HepG2 (cell line): ENCODE measurements around the gene OR2W1. TPM values are rescaled to one million over a fixed set of nuclear protein-coding genes. Genes with fewer than 3 reads are reported as not detected.

Experiments
- ATAC-seq: fragments of 200-7000 bp; cut with Tn5 transposase; 3 replicates; pipeline ENCODE4 v1.9.1; 2020; ENCODE audit warnings: mild to moderate bottlenecking, moderate library complexity
- BruUV-seq: library from RNA; stranded (reverse); fragments of 400-500 nt; replicated peaks from 2 replicates; lab custom pipeline; 2021; lab: Mats Ljungman, UMichigan
- CTCF ChIA-PET: fragments of 300-600 bp; formaldehyde crosslinking; extraction: SDS; loops from one replicate; lab custom pipeline; 2021; ENCODE audit warnings: low total read pairs, inconsistent platforms, low intra/inter-chr PET ratio; lab: Yijun Ruan, JAX
- POLR2A ChIA-PET: fragments of 350-600 bp; sonication (Branson Sonifier 250); formaldehyde crosslinking; loops from one replicate; lab custom pipeline; 2020; ENCODE audit warnings: antibody characterized with exemption, inconsistent platforms; lab: Yijun Ruan, JAX
- DNase-seq: peaks from one replicate; pipeline ENCODE4 v3.0.0-alpha.2; 2015; ENCODE audit warnings: low spot score
- FAIRE-seq: peaks from 3 replicates; lab custom pipeline; 2011; peaks lifted over from hg19 to GRCh38; lab: Jason Lieb, UNC
- H2AFZ ChIP-seq: one replicate; pipeline ENCODE4 v1.6.1; 2011; ENCODE audit warnings: low read length, inconsistent platforms
- H3K27ac ChIP-seq: fragments of 300-600 bp; 3 replicates; pipeline ENCODE4 v1.8.0; 2011; ENCODE audit warnings: mixed run types, mild to moderate bottlenecking, mixed read lengths, low read length, inconsistent platforms; ENCODE audit not compliant: insufficient read depth; ENCODE audit errors: extremely low read length
- H3K27me3 ChIP-seq, 2 experiments: fragments of 200-600 bp in 1 of 2; 2 replicates in 1 of 2; 3 replicates in 1 of 2; pipeline versions ENCODE4 v1.6.0 to v1.8.0; 2011; ENCODE audit warnings: low read length in 2 of 2, mild to moderate bottlenecking in 2 of 2, moderate library complexity in 2 of 2, inconsistent platforms in 1 of 2; ENCODE audit not compliant: insufficient read depth in 2 of 2, control insufficient read depth in 1 of 2
- H3K36me3 ChIP-seq, 2 experiments: fragments of 200-600 bp in 1 of 2; replicated peaks in 1 of 2; 2 replicates in 1 of 2; 3 replicates in 1 of 2; pipeline versions ENCODE4 v1.5.1 to v1.8.0; 2011; ENCODE audit warnings: low read length in 2 of 2, inconsistent platforms in 1 of 2; ENCODE audit not compliant: insufficient read depth in 2 of 2, control insufficient read depth in 1 of 2
- H3K4me1 ChIP-seq: 2 replicates; pipeline ENCODE4 v1.5.1; 2012; ENCODE audit warnings: low read length, inconsistent platforms; ENCODE audit not compliant: insufficient read depth
- H3K4me2 ChIP-seq: 2 replicates; pipeline ENCODE4 v1.6.0; 2011; ENCODE audit warnings: low read depth, low read length, inconsistent platforms
- H3K4me3 ChIP-seq, 3 experiments: fragments of 200-600 bp in 1 of 3; sonication (generic), shearing (Covaris generic) in 1 of 3; replicated peaks in 1 of 3; 2 replicates each; pipeline ENCODE4 v1.5.1; 2011 to 2016; ENCODE audit warnings: low read length in 3 of 3, inconsistent platforms in 2 of 3, low read depth in 2 of 3, mild to moderate bottlenecking in 2 of 3, control low read depth in 1 of 3, mixed read lengths in 1 of 3; ENCODE audit not compliant: insufficient read depth in 1 of 3
- H3K79me2 ChIP-seq: one replicate; pipeline ENCODE4 v1.6.1; 2011; ENCODE audit warnings: low read length, inconsistent platforms; ENCODE audit not compliant: insufficient read depth
- H3K9ac ChIP-seq: 2 replicates; pipeline ENCODE4 v1.6.0; 2011; ENCODE audit warnings: mild to moderate bottlenecking, low read depth, low read length, inconsistent platforms; ENCODE audit not compliant: insufficient read depth
- H3K9me3 ChIP-seq: 2 replicates; pipeline ENCODE4 v1.5.1; 2012; ENCODE audit warnings: mild to moderate bottlenecking, low read length
- H4K20me1 ChIP-seq: 2 replicates; pipeline ENCODE4 v1.6.0; 2011; ENCODE audit warnings: inconsistent platforms, mild to moderate bottlenecking, low read length, moderate library complexity; ENCODE audit not compliant: insufficient read depth
- HMGA1 ChIP-seq: sonication (generic); formaldehyde crosslinking; conservative IDR thresholded peaks from 2 replicates; pipeline ENCODE4 v1.4.0; 2020; ENCODE audit warnings: missing genetic modification reagents
- HNRNPUL1 ChIP-seq: fragments of 200-400 bp; formaldehyde crosslinking; IDR thresholded peaks from 2 replicates; pipeline ENCODE4 v1.6.1; 2017; ENCODE audit warnings: low read depth, mild to moderate bottlenecking, low read length, moderate library complexity
- KAT7 ChIP-seq: IDR thresholded peaks from 2 replicates; pipeline ENCODE4 v1.6.1; 2018; ENCODE audit warnings: borderline replicate concordance, missing compliant biosample characterization
- MEIS2 ChIP-seq: sonication (generic); formaldehyde crosslinking; IDR thresholded peaks from 2 replicates; pipeline ENCODE4 v1.9.0; 2021; ENCODE audit warnings: mild to moderate bottlenecking, missing genetic modification reagents
- NR2F2 ChIP-seq: IDR thresholded peaks from 2 replicates; pipeline ENCODE4 v1.6.1; 2012; ENCODE audit warnings: low read depth, inconsistent platforms, borderline replicate concordance
- RBAK ChIP-seq: sonication (generic); formaldehyde crosslinking; IDR thresholded peaks from 2 replicates; pipeline ENCODE4 v1.5.1; 2020; ENCODE audit warnings: mild to moderate bottlenecking, missing genetic modification reagents
- RXRA ChIP-seq: sonication (generic); formaldehyde crosslinking; IDR thresholded peaks from 2 replicates; pipeline ENCODE4 v1.5.1; 2020; ENCODE audit warnings: missing genetic modification reagents
- SIN3A ChIP-seq: IDR thresholded peaks from 2 replicates; pipeline ENCODE4 v1.6.1; 2011; ENCODE audit warnings: low read depth, mild to moderate bottlenecking, control low read depth, low read length, borderline replicate concordance
- UBTF ChIP-seq: sonication (generic); formaldehyde crosslinking; IDR thresholded peaks from 2 replicates; pipeline ENCODE4 v1.4.0; 2020; ENCODE audit warnings: mild to moderate bottlenecking, missing genetic modification reagents
- YY1 ChIP-seq: IDR thresholded peaks from 2 replicates; pipeline ENCODE4 v1.6.1; 2011; ENCODE audit warnings: low read length, low read depth, moderate library complexity, mild to moderate bottlenecking; ENCODE audit not compliant: insufficient read depth, insufficient replicate concordance
- ZNF350 ChIP-seq: sonication (generic); formaldehyde crosslinking; IDR thresholded peaks from 2 replicates; pipeline ENCODE4 v1.4.0; 2020; ENCODE audit warnings: mild to moderate bottlenecking, low read depth, missing genetic modification reagents, borderline replicate concordance
- ZNF432 ChIP-seq: sonication (generic); formaldehyde crosslinking; IDR thresholded peaks from 2 replicates; pipeline ENCODE4 v1.5.0; 2020; ENCODE audit warnings: missing genetic modification reagents, mild to moderate bottlenecking, borderline replicate concordance
- ZNF44 ChIP-seq: sonication (generic); formaldehyde crosslinking; IDR thresholded peaks from 2 replicates; pipeline ENCODE4 v1.5.1; 2020; ENCODE audit warnings: mild to moderate bottlenecking, missing genetic modification reagents
- ZNF558 ChIP-seq: sonication (generic); formaldehyde crosslinking; IDR thresholded peaks from 2 replicates; pipeline ENCODE4 v1.9.0; 2022; ENCODE audit warnings: mild to moderate bottlenecking, missing genetic modification reagents, borderline replicate concordance
- ZNF747 ChIP-seq: sonication (generic); formaldehyde crosslinking; IDR thresholded peaks from 2 replicates; pipeline ENCODE4 v1.8.1; 2023; ENCODE audit warnings: missing genetic modification reagents, mild to moderate bottlenecking, borderline replicate concordance
- WGBS: methylation state at CpG from one replicate; pipeline ENCODE4 v1.1.6; 2017; ENCODE audit warnings: low lambda C conversion rate; 5-methylcytosine and 5-hydroxymethylcytosine counted together
- in situ Hi-C: cut with HindIII; loops from 2 replicates; pipeline ENCODE4 v1.10.0; 2017; ENCODE audit warnings: low pct_unique_long_range_greater_than_20kb; ENCODE audit not compliant: extremely low pct_ligation_motif_present
- intact Hi-C: fragments of 100-400 bp; cut with micrococcal nuclease; formaldehyde crosslinking; loops from one replicate; pipeline ENCODE4 v1.10.0; 2022; ENCODE audit not compliant: unreplicated experiment
- polyA plus RNA-seq, 8 experiments: library from polyadenylated mRNA; depleted of rRNA in 3 of 8; stranded (reverse) in 7 of 8; unstranded in 1 of 8; fragments of >200 nt; fragmentation: Illumina TruSeq in 4 of 8; extraction: Trizol in 4 of 8; gene quantifications; 2 replicates each; pipeline versions ENCODE4 v1.2.1 to v1.2.3, GENCODE V29; 2011 to 2016; ENCODE audit warnings: low read depth in 4 of 8, missing spikeins in 1 of 8, mixed read lengths in 1 of 8; ENCODE audit not compliant: insufficient read depth in 1 of 8
- total RNA-seq, 5 experiments: library from RNA; depleted of rRNA; stranded (reverse); fragments of >200 nt; fragmentation: Illumina TruSeq; extraction: Trizol; gene quantifications; 2 replicates each; pipeline ENCODE4 v1.2.3, GENCODE V29; 2016; ENCODE audit warnings: low read depth in 1 of 5
- TF ChIP-seq, protein P1 (sequence below): sonication (generic); formaldehyde crosslinking; conservative IDR thresholded peaks from 2 replicates; pipeline ENCODE4 v1.4.0; 2020; ENCODE audit warnings: missing genetic modification reagents

OR2W1 gene
- total and polyA plus RNA-seq, 2 of the 13 experiments (the other 11 are each of a cell fraction or from before 2014, with no cell fraction given): not detected

DNA sequence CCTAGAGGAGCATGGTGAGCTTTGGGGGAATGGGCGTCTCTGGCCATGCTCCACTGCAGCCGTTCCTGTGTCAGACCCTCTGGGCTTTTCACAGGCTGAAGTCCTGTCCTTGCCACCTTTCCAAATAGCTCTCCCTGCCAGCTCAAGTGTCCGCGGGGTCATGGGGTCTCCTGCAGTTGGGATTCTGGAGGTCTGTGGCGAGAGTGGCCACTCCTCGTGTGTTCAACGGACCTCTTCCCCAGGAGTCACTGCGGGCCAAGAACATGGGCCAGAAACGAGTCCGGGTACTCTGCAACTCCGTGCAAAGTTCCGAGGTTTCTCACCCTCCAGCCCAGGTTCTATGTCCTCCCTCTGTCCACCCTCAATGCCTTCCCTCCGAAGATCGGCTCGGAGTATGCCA, 37.5 kb upstream of the OR2W1 start:
- DNase-seq (no peak), FAIRE-seq (no peak)
- Histone ChIP-seq H3K79me2 (no peaks in the 10 kb centered on the region), H3K27me3 (peaks cover 0 to 5% of the 10 kb centered on the region in 2 experiments; a peak in 2 of 5 replicates), H3K4me3 (no peak overlapping the region), H3K27ac (no peak overlapping the region), H3K4me2 (no peak overlapping the region), H3K9me3 (no peaks in the 10 kb centered on the region), H4K20me1 (no peaks in the 10 kb centered on the region), H3K36me3 (no peaks in the 10 kb centered on the region), H2AFZ (no peak overlapping the region)
- intact Hi-C loops: no loop called here
- 37% methylated on average over 12 of the region's 15 CpGs for WGBS
- POLR2A ChIA-PET: no interaction called here
- BruUV-seq: no TSS peak
- TF ChIP-seq HNRNPUL1: no peak
- TF ChIP-seq MEIS2 (CRISPR knock-in tag): no peak
- no peak for TF ChIP-seq HMGA1 (CRISPR knock-in tag)
- TF ChIP-seq ZNF747 (CRISPR knock-in tag): no peak
- no peak for TF ChIP-seq NR2F2
- no peak for TF ChIP-seq KAT7
- TF ChIP-seq YY1: no peak
- no peak for TF ChIP-seq ZNF44 (CRISPR knock-in tag)
- TF ChIP-seq SIN3A: no peak
- no peak for TF ChIP-seq ZNF350
- no peak for TF ChIP-seq UBTF
- no peak for TF ChIP-seq ZNF432 (CRISPR knock-in tag)
- no peak for TF ChIP-seq ZNF558 (CRISPR knock-in tag)
- TF ChIP-seq, protein P1, sequence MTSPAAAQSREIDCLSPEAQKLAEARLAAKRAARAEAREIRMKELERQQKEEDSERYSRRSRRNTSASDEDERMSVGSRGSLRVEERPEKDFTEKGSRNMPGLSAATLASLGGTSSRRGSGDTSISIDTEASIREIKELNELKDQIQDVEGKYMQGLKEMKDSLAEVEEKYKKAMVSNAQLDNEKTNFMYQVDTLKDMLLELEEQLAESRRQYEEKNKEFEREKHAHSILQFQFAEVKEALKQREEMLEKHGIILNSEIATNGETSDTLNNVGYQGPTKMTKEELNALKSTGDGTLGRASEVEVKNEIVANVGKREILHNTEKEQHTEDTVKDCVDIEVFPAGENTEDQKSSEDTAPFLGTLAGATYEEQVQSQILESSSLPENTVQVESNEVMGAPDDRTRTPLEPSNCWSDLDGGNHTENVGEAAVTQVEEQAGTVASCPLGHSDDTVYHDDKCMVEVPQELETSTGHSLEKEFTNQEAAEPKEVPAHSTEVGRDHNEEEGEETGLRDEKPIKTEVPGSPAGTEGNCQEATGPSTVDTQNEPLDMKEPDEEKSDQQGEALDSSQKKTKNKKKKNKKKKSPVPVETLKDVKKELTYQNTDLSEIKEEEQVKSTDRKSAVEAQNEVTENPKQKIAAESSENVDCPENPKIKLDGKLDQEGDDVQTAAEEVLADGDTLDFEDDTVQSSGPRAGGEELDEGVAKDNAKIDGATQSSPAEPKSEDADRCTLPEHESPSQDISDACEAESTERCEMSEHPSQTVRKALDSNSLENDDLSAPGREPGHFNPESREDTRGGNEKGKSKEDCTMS (CRISPR knock-in tag): no peak
- TF ChIP-seq RXRA (CRISPR knock-in tag): no peak
- TF ChIP-seq RBAK (CRISPR knock-in tag): no peak
- TF ChIP-seq, all 625 proteins: peak for 0
- Histone ChIP-seq H3K9ac (no peak overlapping the region), H3K4me1 (no peaks in the 10 kb centered on the region)
- no peak for ATAC-seq
- CTCF ChIA-PET: no interaction called here
- in situ Hi-C loops: no loop called here
